GM18499 (cell line): ENCODE measurements around the gene GNAQ.
A peak's percentile ranks its signal among the peaks of the same experiment; 100 is the strongest.

Experiments used
- ATAC-seq: cut with Tn5 transposase; IDR thresholded peaks from one replicate; pipeline ENCODE4 v1.9.1; 2021; ENCODE audit warnings: moderate number of reproducible peaks; ENCODE audit not compliant: insufficient read depth, unreplicated experiment

Gene GNAQ

GRCh38 chr9:77915744-77916143, 115.9 kb downstream of the GNAQ start:
- ATAC-seq: no peak

GRCh38 chr9:77912895-77913693, 118.5 kb downstream of the GNAQ start:
- ATAC-seq: no peak

- ATAC-seq: no peak
These were observed 119.7 kb downstream of the GNAQ start for GRCh38 chr9:77911928-77912327.

GRCh38 chr9:77910194-77910621, 121.4 kb downstream of the GNAQ start:
- no peak for ATAC-seq

- no peak for ATAC-seq
These were observed 122.3 kb downstream of the GNAQ start for GRCh38 chr9:77909306-77909705.

GRCh38 chr9:77908293-77908692, 123.3 kb downstream of the GNAQ start:
- ATAC-seq: no peak

GRCh38 chr9:77907585-77907984, 124.0 kb downstream of the GNAQ start:
- no peak for ATAC-seq

- ATAC-seq: no peak
These were observed 124.6 kb downstream of the GNAQ start for GRCh38 chr9:77906991-77907390.

GRCh38 chr9:77903666-77904285, 127.8 kb downstream of the GNAQ start:
- ATAC-seq: no peak

- ATAC-seq: no peak
These were observed 129.8 kb downstream of the GNAQ start for GRCh38 chr9:77901771-77902170.

GRCh38 chr9:77901018-77901417, 130.6 kb downstream of the GNAQ start:
- no peak for ATAC-seq

GRCh38 chr9:77899679-77900354, 131.8 kb downstream of the GNAQ start:
- no peak for ATAC-seq

- no peak for ATAC-seq
These were observed 132.7 kb downstream of the GNAQ start for GRCh38 chr9:77898864-77899263.

- no peak for ATAC-seq
These were observed 134.5 kb downstream of the GNAQ start for GRCh38 chr9:77896938-77897667.

- no peak for ATAC-seq
These were observed 135.2 kb downstream of the GNAQ start for GRCh38 chr9:77896269-77896937.

GRCh38 chr9:77893706-77894105, 137.9 kb downstream of the GNAQ start:
- ATAC-seq: no peak

GRCh38 chr9:77892955-77893514, 138.6 kb downstream of the GNAQ start:
- no peak for ATAC-seq

GRCh38 chr9:77892171-77892570, 139.4 kb downstream of the GNAQ start:
- ATAC-seq: peak; percentile 69

GRCh38 chr9:77891128-77891800, 140.3 kb downstream of the GNAQ start:
- no peak for ATAC-seq
